ENCODE measurements around the gene ASB7.

Gene ASB7

GRCh38 chr15:100598655-100599054 is 3.7 kb upstream of the ASB7 start:
- DNase-seq, result no peak

GRCh38 chr15:100601163-100601562 is 1.2 kb upstream of the ASB7 start:
- no peak for DNase-seq

GRCh38 chr15:100601617-100602063 is 749 bp upstream of the ASB7 start:
- no peak for DNase-seq

GRCh38 chr15:100602823-100603393 is 519 bp downstream of the ASB7 start:
- no peak for DNase-seq

GRCh38 chr15:100612539-100612938 is 10.2 kb downstream of the ASB7 start:
- no peak for DNase-seq

GRCh38 chr15:100613208-100613607 is 10.8 kb downstream of the ASB7 start:
- DNase-seq, result no peak

- DNase-seq, result no peak
Measured at GRCh38 chr15:100614336-100614735, 11.9 kb downstream of the ASB7 start.

GRCh38 chr15:100614918-100615317 is 12.5 kb downstream of the ASB7 start:
- DNase-seq, result no peak

GRCh38 chr15:100615801-100616200 is 13.4 kb downstream of the ASB7 start:
- DNase-seq, result no peak

- no peak for DNase-seq
Measured at GRCh38 chr15:100616700-100617099, 14.3 kb downstream of the ASB7 start.

- no peak for DNase-seq
Measured at GRCh38 chr15:100623301-100623700, 20.9 kb downstream of the ASB7 start.

- DNase-seq, result peak; percentile 61
Measured at GRCh38 chr15:100627789-100628395, 25.5 kb downstream of the ASB7 start.

- no peak for DNase-seq
Measured at GRCh38 chr15:100628746-100629145, 26.4 kb downstream of the ASB7 start.

- DNase-seq, result no peak
Measured at GRCh38 chr15:100631831-100632230, 29.4 kb downstream of the ASB7 start.

- no peak for DNase-seq
Measured at GRCh38 chr15:100633763-100634075, 31.3 kb downstream of the ASB7 start.

GRCh38 chr15:100635406-100636071 is 33.1 kb downstream of the ASB7 start:
- no peak for DNase-seq

GRCh38 chr15:100638177-100638730 is 35.9 kb downstream of the ASB7 start:
- no peak for DNase-seq

GRCh38 chr15:100642213-100642949 is 40.0 kb downstream of the ASB7 start:
- DNase-seq, result no peak

GRCh38 chr15:100642950-100643338 is 40.6 kb downstream of the ASB7 start:
- DNase-seq, result no peak

GRCh38 chr15:100645671-100646070 is 43.3 kb downstream of the ASB7 start:
- DNase-seq, result no peak

GRCh38 chr15:100648951-100649350 is 46.6 kb downstream of the ASB7 start:
- DNase-seq, result no peak

- DNase-seq, result no peak
Measured at GRCh38 chr15:100650685-100651084, 48.3 kb downstream of the ASB7 start.

GRCh38 chr15:100651253-100651652 is 48.9 kb downstream of the ASB7 start:
- no peak for DNase-seq

GRCh38 chr15:100652116-100652515 is 49.7 kb downstream of the ASB7 start:
- no peak for DNase-seq
